ENCODE measurements around the gene ZMIZ1. TPM values are rescaled to one million over a fixed set of nuclear protein-coding genes. Genes with fewer than 3 reads are reported as not detected.

ZMIZ1 gene
- polyA plus RNA-seq, 3 donors from 2014 or later = 1.2 to 9.5 (median 1.8) TPM

GRCh38 chr10:79308969-79309665, 240.4 kb downstream of the ZMIZ1 start:
- DNase-seq = no peak
- Mint-ChIP-seq H3K27me3 (ENCODE audit: low read depth in 3 of 3) (peaks cover 0 to 8% (median 1%) of the 10 kb centered on the region in 3 donors), H3K36me3 (peaks cover 9 to 15% (median 15%) of the 10 kb centered on the region in 3 donors), H3K4me3 (no peak overlapping the region), H3K4me1 (peaks cover 0 to 2% of the 10 kb centered on the region in 2 donors), H3K27ac (peak overlapping the region in 2 of 6 donors; percentile 22 to 45), H3K9me3 (no peaks in the 10 kb centered on the region)

- no peaks in the 10 kb centered on the region for H3K9me3 Mint-ChIP-seq
Measured at GRCh38 chr10:79310200-79310865, 241.6 kb downstream of the ZMIZ1 start.

GRCh38 chr10:79310911-79311573, 242.3 kb downstream of the ZMIZ1 start:
- Mint-ChIP-seq H3K27ac (peak overlapping the region in 4 of 6 donors; percentile 61 to 76 (median 70)), H3K4me3 (peak overlapping the region in 2 of 5 donors; percentile 57 to 69), H3K4me1 (peaks cover 5 to 6% of the 10 kb centered on the region in 2 donors), H3K9me3 (no peaks in the 10 kb centered on the region), H3K36me3 (peaks cover 9 to 27% (median 25%) of the 10 kb centered on the region in 3 donors), H3K27me3 (ENCODE audit: low read depth in 3 of 3) (peaks cover 0 to 10% (median 1%) of the 10 kb centered on the region in 3 donors)
- no peak for DNase-seq

More at GRCh38 chr10:79310200-79310865, 241.6 kb downstream of the ZMIZ1 start:
- Mint-ChIP-seq H3K27ac (peak overlapping the region in 3 of 6 donors; percentile 61 to 76 (median 66)), H3K27me3 (ENCODE audit: low read depth in 3 of 3) (peaks cover 0 to 8% (median 1%) of the 10 kb centered on the region in 3 donors), H3K4me1 (peaks cover 0 to 2% of the 10 kb centered on the region in 2 donors), H3K4me3 (peak overlapping the region in 2 of 5 donors; percentile 57 to 69), H3K36me3 (peaks cover 9 to 20% (median 18%) of the 10 kb centered on the region in 3 donors)
- DNase-seq = no peak

- H3K9me3 Mint-ChIP-seq = no peaks in the 10 kb centered on the region
- H3K4me3 Mint-ChIP-seq = no peak overlapping the region
- H3K36me3 Mint-ChIP-seq = peaks cover 9 to 27% (median 25%) of the 10 kb centered on the region in 3 donors
- peaks cover 1 to 12% (median 3%) of the 10 kb centered on the region in 3 donors for H3K27me3 Mint-ChIP-seq (ENCODE audit: low read depth in 3 of 3)
- peaks cover 12 to 13% of the 10 kb centered on the region in 2 donors for H3K4me1 Mint-ChIP-seq
- DNase-seq = no peak
- no peak overlapping the region for H3K27ac Mint-ChIP-seq
Measured at GRCh38 chr10:79311581-79312407, 243.0 kb downstream of the ZMIZ1 start.

- no peak overlapping the region for H3K4me3 Mint-ChIP-seq
- H3K27me3 Mint-ChIP-seq (ENCODE audit: low read depth in 3 of 3) = peaks cover 5 to 21% (median 12%) of the 10 kb centered on the region in 3 donors
- H3K9me3 Mint-ChIP-seq = peaks cover 0 to 4% (median 0%) of the 10 kb centered on the region in 6 donors
- no peak for DNase-seq
- H3K27ac Mint-ChIP-seq = no peak overlapping the region
- peaks cover 8 to 26% (median 23%) of the 10 kb centered on the region in 3 donors for H3K36me3 Mint-ChIP-seq
- H3K4me1 Mint-ChIP-seq = peaks cover 21 to 22% of the 10 kb centered on the region in 2 donors
Measured at GRCh38 chr10:79312601-79313187, 243.9 kb downstream of the ZMIZ1 start.

GRCh38 chr10:79313320-79313719, 244.6 kb downstream of the ZMIZ1 start:
- Mint-ChIP-seq H3K36me3 (peaks cover 4 to 23% (median 19%) of the 10 kb centered on the region in 3 donors), H3K4me1 (peaks cover 27 to 28% of the 10 kb centered on the region in 2 donors), H3K9me3 (peaks cover 0 to 5% (median 0%) of the 10 kb centered on the region in 6 donors), H3K27ac (no peak overlapping the region), H3K4me3 (no peak overlapping the region), H3K27me3 (ENCODE audit: low read depth in 3 of 3) (peaks cover 8 to 27% (median 19%) of the 10 kb centered on the region in 3 donors)
- DNase-seq = no peak

GRCh38 chr10:79313911-79314439, 245.2 kb downstream of the ZMIZ1 start:
- H3K27ac Mint-ChIP-seq = peak overlapping the region in 1 of 6 donors; percentile 36
- no peak overlapping the region for H3K4me3 Mint-ChIP-seq
- peaks cover 0 to 23% (median 15%) of the 10 kb centered on the region in 3 donors for H3K36me3 Mint-ChIP-seq
- peaks cover 34% of the 10 kb centered on the region in 2 donors for H3K4me1 Mint-ChIP-seq
- peaks cover 0 to 5% (median 0%) of the 10 kb centered on the region in 6 donors for H3K9me3 Mint-ChIP-seq
- H3K27me3 Mint-ChIP-seq (ENCODE audit: low read depth in 3 of 3) = peaks cover 10 to 28% (median 20%) of the 10 kb centered on the region in 3 donors
- DNase-seq = no peak

- H3K9me3 Mint-ChIP-seq = peaks cover 0 to 5% (median 0%) of the 10 kb centered on the region in 6 donors
- H3K27ac Mint-ChIP-seq = no peak overlapping the region
- H3K36me3 Mint-ChIP-seq = peaks cover 0 to 23% (median 11%) of the 10 kb centered on the region in 3 donors
- no peak for DNase-seq
- peaks cover 10 to 23% (median 20%) of the 10 kb centered on the region in 3 donors for H3K27me3 Mint-ChIP-seq (ENCODE audit: low read depth in 3 of 3)
- H3K4me3 Mint-ChIP-seq = no peak overlapping the region
- peaks cover 44% of the 10 kb centered on the region in 2 donors for H3K4me1 Mint-ChIP-seq
Measured at GRCh38 chr10:79314761-79315601, 246.2 kb downstream of the ZMIZ1 start.

GRCh38 chr10:79315602-79315920, 246.8 kb downstream of the ZMIZ1 start:
- DNase-seq = no peak
- Mint-ChIP-seq H3K36me3 (peaks cover 0 to 23% (median 11%) of the 10 kb centered on the region in 3 donors), H3K9me3 (peaks cover 0 to 5% (median 0%) of the 10 kb centered on the region in 6 donors), H3K4me1 (peaks cover 49 to 50% of the 10 kb centered on the region in 2 donors), H3K4me3 (no peak overlapping the region), H3K27ac (peak overlapping the region in 2 of 6 donors; percentile 37 to 65), H3K27me3 (ENCODE audit: low read depth in 3 of 3) (peaks cover 10 to 23% (median 20%) of the 10 kb centered on the region in 3 donors)

GRCh38 chr10:79316671-79317431, 248.1 kb downstream of the ZMIZ1 start:
- H3K4me3 Mint-ChIP-seq = peak overlapping the region; percentile 77 to 84 (median 80)
- peak overlapping the region; percentile 26 to 97 (median 86) for H3K27ac Mint-ChIP-seq
- no peak for DNase-seq
- H3K27me3 Mint-ChIP-seq (ENCODE audit: low read depth in 3 of 3) = peaks cover 8 to 23% (median 20%) of the 10 kb centered on the region in 3 donors
- peaks cover 61 to 63% of the 10 kb centered on the region in 2 donors for H3K4me1 Mint-ChIP-seq
- H3K36me3 Mint-ChIP-seq = peaks cover 0 to 20% (median 11%) of the 10 kb centered on the region in 3 donors
- peaks cover 0 to 5% (median 0%) of the 10 kb centered on the region in 6 donors for H3K9me3 Mint-ChIP-seq

GRCh38 chr10:79318369-79318768, 249.6 kb downstream of the ZMIZ1 start:
- peaks cover 0 to 16% (median 11%) of the 10 kb centered on the region in 3 donors for H3K36me3 Mint-ChIP-seq
- H3K4me1 Mint-ChIP-seq = peaks cover 76 to 78% of the 10 kb centered on the region in 2 donors
- peaks cover 8 to 21% (median 20%) of the 10 kb centered on the region in 3 donors for H3K27me3 Mint-ChIP-seq (ENCODE audit: low read depth in 3 of 3)
- peaks cover 0 to 5% (median 0%) of the 10 kb centered on the region in 6 donors for H3K9me3 Mint-ChIP-seq
- no peak for DNase-seq
- H3K4me3 Mint-ChIP-seq = peak overlapping the region; percentile 77 to 84 (median 80)
- H3K27ac Mint-ChIP-seq = peak overlapping the region; percentile 79 to 97 (median 86)

Measured in immature natural killer cell (primary cell).